Measurements from ENCODE around the gene ATP5MG. TPM values are rescaled to one million over a fixed set of nuclear protein-coding genes. Genes with fewer than 3 reads are reported as not detected.
A peak's percentile ranks its signal among the peaks of the same experiment; 100 is the strongest.

Gene ATP5MG
- total and polyA plus RNA-seq, 10 of the 15 experiments (the other 5 are each of a cell fraction or from before 2014, with no cell fraction given), result 211 to 2,276 (median 633) TPM

DNA sequence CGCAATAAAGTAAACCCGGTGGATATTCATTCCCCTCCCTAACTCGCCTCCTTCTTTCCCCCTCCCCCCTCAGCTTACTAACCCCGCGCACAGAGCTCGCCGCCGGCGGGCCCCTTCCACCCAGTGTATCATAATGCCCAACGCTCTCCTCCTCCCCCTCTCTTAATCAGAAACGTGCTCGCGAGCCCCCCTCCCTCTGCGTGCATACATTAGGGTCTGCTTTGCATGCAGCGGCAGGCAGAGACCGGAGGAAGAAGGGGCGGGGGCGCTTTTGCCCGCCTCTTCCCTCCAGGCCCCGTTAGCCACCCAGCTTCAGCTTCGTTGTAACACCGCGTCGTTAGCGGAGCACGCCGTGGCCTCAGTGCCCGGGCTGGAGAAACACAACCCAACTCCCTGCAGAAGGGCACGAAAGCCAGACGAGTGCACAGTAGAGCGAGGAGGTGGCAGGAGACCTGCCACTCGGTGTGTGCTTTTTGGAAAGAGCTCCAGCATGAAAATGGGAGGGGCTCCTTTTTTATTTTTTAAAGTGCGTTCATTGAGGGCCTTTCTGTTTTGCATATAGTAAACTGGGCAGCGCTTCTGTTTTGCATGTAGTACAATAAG, 34.0 kb downstream of the ATP5MG start:
- intact Hi-C loops (cut with micrococcal nuclease; ENCODE audit: unreplicated experiment), result loop anchor here (2.0 to 10.0 kb wide), 3 partner anchors 35 to 621 kb away; partner anchors contain the start of gene ATP5MG
- no peaks in the 10 kb centered on the region; the same call in 1 of the 2 replicates for H4K20me1 ChIP-seq (ENCODE audit: control insufficient read depth, insufficient read depth)
- H3K9me3 ChIP-seq (replicated peaks; ENCODE audit: control insufficient read depth, insufficient read depth, low read length), result no peaks in the 10 kb centered on the region
- FAIRE-seq (no peak), ATAC-seq (peak; percentile 52), DNase-seq (ENCODE audit: low read depth, low spot score) (no peak)
- H3K36me3 ChIP-seq (ENCODE audit: control insufficient read depth in 2 of 2, insufficient read depth in 2 of 2, low read length in 1 of 2), result no peaks in the 10 kb centered on the region
- 0 out of 2 replicates have a peak, but pooled peaks have one; percentile 26 for TF ChIP-seq ASH2L (IDR thresholded peaks at IDR 0.05; ENCODE audit: borderline replicate concordance, low read depth)
- TF ChIP-seq POLR2AphosphoS5 (IDR thresholded peaks at IDR 0.05; ENCODE audit: low read length), result peak; percentile 23; the same call in 1 of the 2 replicates
- no peak for TF ChIP-seq MYB (IDR thresholded peaks at IDR 0.05; ENCODE audit: borderline replicate concordance, low read depth, low read length)
- TF ChIP-seq, protein P1, sequence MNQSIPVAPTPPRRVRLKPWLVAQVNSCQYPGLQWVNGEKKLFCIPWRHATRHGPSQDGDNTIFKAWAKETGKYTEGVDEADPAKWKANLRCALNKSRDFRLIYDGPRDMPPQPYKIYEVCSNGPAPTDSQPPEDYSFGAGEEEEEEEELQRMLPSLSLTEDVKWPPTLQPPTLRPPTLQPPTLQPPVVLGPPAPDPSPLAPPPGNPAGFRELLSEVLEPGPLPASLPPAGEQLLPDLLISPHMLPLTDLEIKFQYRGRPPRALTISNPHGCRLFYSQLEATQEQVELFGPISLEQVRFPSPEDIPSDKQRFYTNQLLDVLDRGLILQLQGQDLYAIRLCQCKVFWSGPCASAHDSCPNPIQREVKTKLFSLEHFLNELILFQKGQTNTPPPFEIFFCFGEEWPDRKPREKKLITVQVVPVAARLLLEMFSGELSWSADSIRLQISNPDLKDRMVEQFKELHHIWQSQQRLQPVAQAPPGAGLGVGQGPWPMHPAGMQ (IDR thresholded peaks at IDR 0.05; ENCODE audit: borderline replicate concordance), result no peak
- TF ChIP-seq POU2F2 (IDR thresholded peaks at IDR 0.05; ENCODE audit: borderline replicate concordance, low read depth, low read length), result peak; percentile 78; the same call in 2 of the 3 replicates
- TF ChIP-seq RCOR1 (conservative IDR thresholded peaks at IDR 0.05; ENCODE audit: low read depth, low read length), result 0 out of 2 replicates have a peak, but pooled peaks have one; percentile 35
- 0 out of 2 replicates have a peak, but pooled peaks have one; percentile 33 for TF ChIP-seq CHD2 (IDR thresholded peaks at IDR 0.05; ENCODE audit: borderline replicate concordance, low read depth, low read length)
- peak; percentile 30; the same call in 1 of the 2 replicates for TF ChIP-seq CREB1 (IDR thresholded peaks at IDR 0.05; ENCODE audit: low read depth)
- peak; percentile 42; the same call in 1 of the 2 replicates for TF ChIP-seq CREM (IDR thresholded peaks at IDR 0.05; ENCODE audit: low read depth)
- no peak for TF ChIP-seq CHD1 (IDR thresholded peaks at IDR 0.05; ENCODE audit: low read depth, low read length)
- TF ChIP-seq SREBF1 (IDR thresholded peaks at IDR 0.05; ENCODE audit: low read length), result no peak
- no peak for TF ChIP-seq CBX3 (IDR thresholded peaks at IDR 0.05; ENCODE audit: borderline replicate concordance, low read depth)
- TF ChIP-seq NR2F1 (conservative IDR thresholded peaks at IDR 0.05), result no peak
- TF ChIP-seq SIN3A (IDR thresholded peaks at IDR 0.05; ENCODE audit: low read depth, low read length), result peak; percentile 74; the same call in 1 of the 2 replicates
- 0 out of 2 replicates have a peak, but pooled peaks have one; percentile 14 for TF ChIP-seq RFX5 (IDR thresholded peaks at IDR 0.05; ENCODE audit: low read depth, low read length)
- TF ChIP-seq ESRRA (IDR thresholded peaks at IDR 0.05; ENCODE audit: low read length), result no peak
- TF ChIP-seq, protein P2, sequence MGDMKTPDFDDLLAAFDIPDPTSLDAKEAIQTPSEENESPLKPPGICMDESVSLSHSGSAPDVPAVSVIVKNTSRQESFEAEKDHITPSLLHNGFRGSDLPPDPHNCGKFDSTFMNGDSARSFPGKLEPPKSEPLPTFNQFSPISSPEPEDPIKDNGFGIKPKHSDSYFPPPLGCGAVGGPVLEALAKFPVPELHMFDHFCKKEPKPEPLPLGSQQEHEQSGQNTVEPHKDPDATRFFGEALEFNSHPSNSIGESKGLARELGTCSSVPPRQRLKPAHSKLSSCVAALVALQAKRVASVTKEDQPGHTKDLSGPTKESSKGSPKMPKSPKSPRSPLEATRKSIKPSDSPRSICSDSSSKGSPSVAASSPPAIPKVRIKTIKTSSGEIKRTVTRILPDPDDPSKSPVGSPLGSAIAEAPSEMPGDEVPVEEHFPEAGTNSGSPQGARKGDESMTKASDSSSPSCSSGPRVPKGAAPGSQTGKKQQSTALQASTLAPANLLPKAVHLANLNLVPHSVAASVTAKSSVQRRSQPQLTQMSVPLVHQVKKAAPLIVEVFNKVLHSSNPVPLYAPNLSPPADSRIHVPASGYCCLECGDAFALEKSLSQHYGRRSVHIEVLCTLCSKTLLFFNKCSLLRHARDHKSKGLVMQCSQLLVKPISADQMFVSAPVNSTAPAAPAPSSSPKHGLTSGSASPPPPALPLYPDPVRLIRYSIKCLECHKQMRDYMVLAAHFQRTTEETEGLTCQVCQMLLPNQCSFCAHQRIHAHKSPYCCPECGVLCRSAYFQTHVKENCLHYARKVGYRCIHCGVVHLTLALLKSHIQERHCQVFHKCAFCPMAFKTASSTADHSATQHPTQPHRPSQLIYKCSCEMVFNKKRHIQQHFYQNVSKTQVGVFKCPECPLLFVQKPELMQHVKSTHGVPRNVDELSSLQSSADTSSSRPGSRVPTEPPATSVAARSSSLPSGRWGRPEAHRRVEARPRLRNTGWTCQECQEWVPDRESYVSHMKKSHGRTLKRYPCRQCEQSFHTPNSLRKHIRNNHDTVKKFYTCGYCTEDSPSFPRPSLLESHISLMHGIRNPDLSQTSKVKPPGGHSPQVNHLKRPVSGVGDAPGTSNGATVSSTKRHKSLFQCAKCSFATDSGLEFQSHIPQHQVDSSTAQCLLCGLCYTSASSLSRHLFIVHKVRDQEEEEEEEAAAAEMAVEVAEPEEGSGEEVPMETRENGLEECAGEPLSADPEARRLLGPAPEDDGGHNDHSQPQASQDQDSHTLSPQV (IDR thresholded peaks at IDR 0.05), result no peak
- peak; percentile 80 for TF ChIP-seq POLR2A (IDR thresholded peaks at IDR 0.05; ENCODE audit: low read depth, low read length)
- peak; percentile 73 to 82 for TF ChIP-seq BHLHE40 (IDR thresholded peaks at IDR 0.05; ENCODE audit: borderline replicate concordance in 1 of 2, low read depth in 2 of 2, low read length in 1 of 2)
- ChIA-PET RAD21 (ENCODE audit: unreplicated experiment) (interaction anchor here (0.7 to 3.0 kb wide), 11 partner anchors 9 to 448 kb away, joined by 3 to 12 read pairs (median 5); partner anchors contain the start of gene UBE4A), SMC1A (ENCODE audit: uncharacterized antibody, unreplicated experiment) (interaction anchor here (0.6 to 1.8 kb wide), 14 partner anchors 9 to 361 kb away, joined by 3 to 8 read pairs (median 4); no protein-coding TSS in a partner anchor), POLR2A (interaction anchor here (0.6 to 1.8 kb wide), 7 partner anchors 9 to 492 kb away, joined by 3 to 14 read pairs (median 5); no protein-coding TSS in a partner anchor), CTCF (interaction anchor here (0.7 to 2.4 kb wide), 9 partner anchors 8 to 620 kb away, joined by 3 to 12 read pairs (median 4); partner anchors contain the start of gene UBE4A)
- H3K9ac ChIP-seq (ENCODE audit: control insufficient read depth, insufficient read depth, low read length), result peak overlapping the region; percentile 79
- peak overlapping the region; percentile 94 for H3K27ac ChIP-seq (ENCODE audit: control insufficient read depth, insufficient read depth)
- peaks cover 41% of the 10 kb centered on the region for H3K79me2 ChIP-seq (ENCODE audit: control insufficient read depth, insufficient read depth, low read length)
- H3K4me3 ChIP-seq, result peak overlapping the region; percentile 78
- under 1% methylated on average over 34 of the region's 34 CpGs for WGBS (ENCODE audit: insufficient coverage, insufficient replicate concordance, low lambda C conversion rate, missing lambda C conversion rate)
- H2AFZ ChIP-seq (ENCODE audit: control insufficient read depth, low read depth, low read length), result peak overlapping the region; percentile 93
- H3K4me2 ChIP-seq (ENCODE audit: control insufficient read depth, insufficient read depth), result peak overlapping the region; percentile 96
- no peaks in the 10 kb centered on the region for H3K27me3 ChIP-seq (replicated peaks in 1 of 2; ENCODE audit: control insufficient read depth in 2 of 2, insufficient read depth in 2 of 2, low read length in 1 of 2)
- BruUV-seq (replicated peaks), result no TSS peak
- peaks cover 3% of the 10 kb centered on the region; the same call in 1 of the 2 replicates for H3K4me1 ChIP-seq (ENCODE audit: control insufficient read depth, insufficient read depth, low read length)
- in situ Hi-C loops (cut with MboI), result no loop called here

Data from GM12878 (cell line).